Hepatocyte (in vitro differentiated cells): ENCODE measurements around the gene TAF1A. TPM values are rescaled to one million over a fixed set of nuclear protein-coding genes. Genes with fewer than 3 reads are reported as not detected.

Experiments used
- DNase-seq: peaks from one replicate; pipeline ENCODE4 v3.0.0-alpha.2; 2016; ENCODE audit warnings: low spot score
- H2AFZ ChIP-seq: fragments of 200-600 bp; sonication (generic); 2 replicates; pipeline ENCODE4 v1.6.0; 2016; ENCODE audit warnings: antibody characterized with exemption, mild to moderate bottlenecking
- H3K27ac ChIP-seq: fragments of 200-600 bp; sonication (generic); 2 replicates; pipeline ENCODE4 v1.5.1; 2016; ENCODE audit warnings: mild to moderate bottlenecking
- H3K27me3 ChIP-seq: fragments of 200-600 bp; sonication (generic); 2 replicates; pipeline ENCODE4 v1.6.1; 2016
- H3K36me3 ChIP-seq: fragments of 200-600 bp; sonication (generic); replicated peaks from 2 replicates; pipeline ENCODE4 v1.5.1; 2016; ENCODE audit warnings: low read depth; ENCODE audit not compliant: insufficient read depth
- H3K4me1 ChIP-seq: fragments of 200-600 bp; sonication (generic); 2 replicates; pipeline ENCODE4 v1.5.1; 2016; ENCODE audit warnings: mild to moderate bottlenecking, moderate library complexity; ENCODE audit not compliant: insufficient read depth
- H3K4me2 ChIP-seq: fragments of 200-600 bp; sonication (generic); 2 replicates; pipeline ENCODE4 v1.6.0; 2016
- H3K4me3 ChIP-seq: fragments of 200-600 bp; sonication (generic); 2 replicates; pipeline ENCODE4 v1.5.1; 2016; ENCODE audit warnings: mild to moderate bottlenecking
- H3K79me2 ChIP-seq: fragments of 200-600 bp; sonication (generic); 2 replicates; pipeline ENCODE4 v1.6.0; 2017; ENCODE audit warnings: mild to moderate bottlenecking
- H3K9me2 ChIP-seq: fragments of 200-600 bp; sonication (generic); replicated peaks from 2 replicates; pipeline ENCODE4 v1.6.0; 2017; ENCODE audit warnings: mild to moderate bottlenecking; ENCODE audit not compliant: insufficient read depth
- H3K9me3 ChIP-seq: fragments of 200-600 bp; sonication (generic); 2 replicates; pipeline ENCODE4 v1.5.1; 2016; ENCODE audit warnings: low read depth, mild to moderate bottlenecking
- H4K20me1 ChIP-seq: fragments of 200-600 bp; sonication (generic); 2 replicates; pipeline ENCODE4 v1.6.0; 2016; ENCODE audit warnings: mild to moderate bottlenecking; ENCODE audit not compliant: insufficient read depth, poor library complexity, severe bottlenecking
- EZH2 ChIP-seq: fragments of 200-600 bp; sonication (generic); IDR thresholded peaks from 2 replicates; pipeline ENCODE4 v1.6.1; 2016; ENCODE audit warnings: antibody characterized with exemption, mild to moderate bottlenecking, borderline replicate concordance
- EZH2phosphoT487 ChIP-seq: fragments of 200-600 bp; sonication (generic); IDR thresholded peaks from one replicate; pipeline ENCODE4 v1.6.1; 2018; ENCODE audit warnings: antibody characterized with exemption, mild to moderate bottlenecking, low read depth, moderate library complexity; ENCODE audit not compliant: unreplicated experiment, severe bottlenecking
- WGBS: methylation state at CpG from one replicate; pipeline ENCODE4 v1.1.6; 2016; ENCODE audit warnings: low lambda C conversion rate; ENCODE audit errors: missing lambda C conversion rate; 5-methylcytosine and 5-hydroxymethylcytosine counted together
- polyA plus RNA-seq: library from polyadenylated mRNA; unstranded; fragments of >200 nt; fragmentation: Nextera tagmentation; extraction: Ambion mirVana; gene quantifications from 2 replicates; pipeline ENCODE4 v1.2.1, GENCODE V29; 2016
- total RNA-seq: library from RNA; depleted of rRNA; stranded (reverse); fragments of >200 nt; gene quantifications from 2 replicates; pipeline ENCODE4 v1.2.3, GENCODE V29; 2014
- TF ChIP-seq, protein P1 (sequence below): fragments of 200-600 bp; sonication (generic); IDR thresholded peaks from 2 replicates; pipeline ENCODE4 v1.5.1; 2016; ENCODE audit warnings: antibody characterized with exemption, mild to moderate bottlenecking; ENCODE audit not compliant: poor library complexity

The TAF1A gene
- total and polyA plus RNA-seq, 2 experiments from 2014 or later, result 5.2 to 6.5 TPM

DNA sequence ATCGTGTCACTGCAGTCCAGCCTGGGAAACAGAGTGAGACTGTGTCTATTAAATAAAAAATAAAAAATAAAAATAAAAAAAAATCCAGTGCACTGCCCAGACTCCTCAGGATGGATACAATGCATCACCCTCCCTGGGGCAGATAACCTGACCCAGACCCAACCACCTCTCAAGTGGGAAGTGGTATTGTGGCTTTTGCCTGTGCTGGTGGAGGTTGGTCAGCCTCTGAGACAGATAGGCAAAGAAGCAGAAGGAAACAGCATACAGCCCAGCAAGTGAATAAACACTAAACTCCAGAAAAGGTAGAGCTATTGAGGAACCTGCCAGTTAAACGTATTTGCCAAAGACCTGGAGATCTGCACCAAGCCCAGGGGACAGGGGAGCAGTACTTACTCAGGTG is 63.8 kb downstream of the TAF1A start:
- Histone ChIP-seq H3K79me2 (no peaks in the 10 kb centered on the region), H3K4me3 (no peak overlapping the region), H4K20me1 (no peaks in the 10 kb centered on the region), H2AFZ (no peak overlapping the region), H3K9me2 (no peaks in the 10 kb centered on the region), H3K36me3 (no peaks in the 10 kb centered on the region), H3K27me3 (no peaks in the 10 kb centered on the region), H3K4me1 (peaks cover 7% of the 10 kb centered on the region), H3K9me3 (no peaks in the 10 kb centered on the region), H3K4me2 (no peak overlapping the region), H3K27ac (no peak overlapping the region)
- WGBS, result 94% methylated on average over 2 of the region's 2 CpGs
- no peak for TF ChIP-seq EZH2
- no peak for TF ChIP-seq EZH2phosphoT487
- TF ChIP-seq, protein P1, sequence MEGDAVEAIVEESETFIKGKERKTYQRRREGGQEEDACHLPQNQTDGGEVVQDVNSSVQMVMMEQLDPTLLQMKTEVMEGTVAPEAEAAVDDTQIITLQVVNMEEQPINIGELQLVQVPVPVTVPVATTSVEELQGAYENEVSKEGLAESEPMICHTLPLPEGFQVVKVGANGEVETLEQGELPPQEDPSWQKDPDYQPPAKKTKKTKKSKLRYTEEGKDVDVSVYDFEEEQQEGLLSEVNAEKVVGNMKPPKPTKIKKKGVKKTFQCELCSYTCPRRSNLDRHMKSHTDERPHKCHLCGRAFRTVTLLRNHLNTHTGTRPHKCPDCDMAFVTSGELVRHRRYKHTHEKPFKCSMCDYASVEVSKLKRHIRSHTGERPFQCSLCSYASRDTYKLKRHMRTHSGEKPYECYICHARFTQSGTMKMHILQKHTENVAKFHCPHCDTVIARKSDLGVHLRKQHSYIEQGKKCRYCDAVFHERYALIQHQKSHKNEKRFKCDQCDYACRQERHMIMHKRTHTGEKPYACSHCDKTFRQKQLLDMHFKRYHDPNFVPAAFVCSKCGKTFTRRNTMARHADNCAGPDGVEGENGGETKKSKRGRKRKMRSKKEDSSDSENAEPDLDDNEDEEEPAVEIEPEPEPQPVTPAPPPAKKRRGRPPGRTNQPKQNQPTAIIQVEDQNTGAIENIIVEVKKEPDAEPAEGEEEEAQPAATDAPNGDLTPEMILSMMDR, result no peak
- DNase-seq, result no peak

DNA sequence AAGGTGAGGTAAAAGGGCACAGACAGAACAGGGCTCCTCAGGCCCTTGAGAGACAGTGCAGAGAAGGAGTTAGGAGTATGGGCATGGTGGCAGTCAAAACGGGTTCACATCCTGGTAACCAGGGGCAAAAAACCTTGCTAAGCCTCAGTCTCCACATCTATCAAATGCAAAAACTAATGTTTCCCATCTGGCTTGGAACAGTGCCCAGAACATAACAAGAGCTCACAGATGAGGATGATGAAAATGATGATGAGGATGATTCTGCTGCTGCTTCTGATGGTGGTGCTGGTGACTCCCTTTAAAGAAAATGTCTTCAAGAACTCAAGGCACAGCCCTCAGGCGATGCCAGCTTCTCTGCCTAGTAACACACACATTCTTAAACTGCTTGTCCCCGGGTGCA is 65.9 kb downstream of the TAF1A start:
- H3K79me2 ChIP-seq, result no peaks in the 10 kb centered on the region
- H3K4me1 ChIP-seq, result peaks cover 7% of the 10 kb centered on the region
- H3K9me3 ChIP-seq, result no peaks in the 10 kb centered on the region
- TF ChIP-seq EZH2phosphoT487 (no peak), EZH2 (no peak)
- TF ChIP-seq, protein P1, result no peak
- H3K9me2 ChIP-seq, result no peaks in the 10 kb centered on the region
- H3K27ac ChIP-seq, result no peak overlapping the region
- no peak overlapping the region for H3K4me2 ChIP-seq
- WGBS, result 66% methylated on average over 3 of the region's 3 CpGs
- no peaks in the 10 kb centered on the region for H3K27me3 ChIP-seq
- H3K4me3 ChIP-seq, result no peak overlapping the region
- no peaks in the 10 kb centered on the region for H3K36me3 ChIP-seq
- H2AFZ ChIP-seq, result no peak overlapping the region
- H4K20me1 ChIP-seq, result no peaks in the 10 kb centered on the region
- DNase-seq, result no peak

- Histone ChIP-seq H4K20me1 (no peaks in the 10 kb centered on the region), H3K36me3 (no peaks in the 10 kb centered on the region), H2AFZ (no peak overlapping the region), H3K9me3 (no peaks in the 10 kb centered on the region), H3K79me2 (no peaks in the 10 kb centered on the region), H3K27me3 (no peaks in the 10 kb centered on the region), H3K4me1 (peaks cover 7% of the 10 kb centered on the region), H3K27ac (peak overlapping the region; percentile 84), H3K9me2 (no peaks in the 10 kb centered on the region), H3K4me2 (no peak overlapping the region), H3K4me3 (no peak overlapping the region)
- TF ChIP-seq EZH2phosphoT487 (no peak), EZH2 (no peak)
- TF ChIP-seq, protein P1, result no peak
- DNase-seq, result no peak
- WGBS, result 89% methylated on average over 8 of the region's 8 CpGs
Measured at GRCh38 chr1:222522105-222522915, 67.4 kb downstream of the TAF1A start.
